Measurements from ENCODE around the gene WDR45B. TPM values are rescaled to one million over a fixed set of nuclear protein-coding genes. Genes with fewer than 3 reads are reported as not detected.

The WDR45B gene
- total RNA-seq, 1 experiment from 2014 or later, result 110 TPM

GRCh38 chr17:82674656-82675475 lies 26.6 kb upstream of the WDR45B start:
- Histone ChIP-seq H3K56ac (ENCODE audit: insufficient read length, low read depth, low read length) (no peak overlapping the region), H2BK15ac (ENCODE audit: low read depth, low read length) (no peak overlapping the region), H3K23ac (ENCODE audit: insufficient read length, low read depth, low read length) (no peak overlapping the region), H3K18ac (ENCODE audit: insufficient read length, low read depth, low read length) (no peak overlapping the region), H2BK12ac (ENCODE audit: insufficient read length, low read depth, low read length) (no peak overlapping the region), H2BK5ac (ENCODE audit: insufficient read length, low read length) (no peak overlapping the region), H4K5ac (ENCODE audit: insufficient read length, low read depth, low read length) (no peak overlapping the region), H3K79me1 (ENCODE audit: insufficient read depth, low read depth, low read length, poor library complexity, severe bottlenecking) (no peaks in the 10 kb centered on the region), H3K9me3 (ENCODE audit: control insufficient read depth, low read depth, low read length) (no peaks in the 10 kb centered on the region), H3K14ac (ENCODE audit: insufficient read depth, low read length) (no peak overlapping the region), H3K4ac (ENCODE audit: low read depth, low read length) (no peak overlapping the region), H4K91ac (ENCODE audit: insufficient read length, low read depth, low read length) (no peak overlapping the region), H3K23me2 (ENCODE audit: insufficient read length, low read depth, low read length, poor library complexity, severe bottlenecking) (no peaks in the 10 kb centered on the region), H3K4me2 (ENCODE audit: insufficient read depth, insufficient read length, low read length) (no peak overlapping the region), H3K4me1 (ENCODE audit: insufficient read depth, low read length) (no peaks in the 10 kb centered on the region), H3K79me2 (ENCODE audit: insufficient read depth, low read length) (no peaks in the 10 kb centered on the region; the same call in 1 of the 2 replicates), H4K20me1 (ENCODE audit: control insufficient read depth, insufficient read depth, insufficient read length) (no peaks in the 10 kb centered on the region), H2AK5ac (ENCODE audit: insufficient read length, low read length) (no peak overlapping the region), H3T11ph (ENCODE audit: low read length) (no peak overlapping the region), H2BK20ac (ENCODE audit: low read depth, low read length, poor library complexity, severe bottlenecking) (no peak overlapping the region), H4K8ac (replicated peaks; ENCODE audit: insufficient read length, low read depth, low read length) (no peak overlapping the region), H2BK120ac (ENCODE audit: low read depth, low read length, poor library complexity, severe bottlenecking) (no peak overlapping the region), H3K9ac (ENCODE audit: extremely low read depth, insufficient read length, low read length) (no peak overlapping the region), H3K27ac (ENCODE audit: insufficient read length, low read depth, low read length) (no peak overlapping the region), H3K27me3 (ENCODE audit: insufficient read depth, low read length) (no peaks in the 10 kb centered on the region), H2AFZ (ENCODE audit: low read length) (no peak overlapping the region)
- Mint-ChIP-seq H3K27me3 (ENCODE audit: low read depth) (no peaks in the 10 kb centered on the region; the same call in 1 of the 2 replicates), H3K9me3 (peaks cover 0 to 3% of the 10 kb centered on the region in 2 experiments; a peak in 1 of 5 replicates), H3K4me3 (no peak overlapping the region), H3K4me1 (no peaks in the 10 kb centered on the region), H3K27ac (no peak overlapping the region), H3K36me3 (ENCODE audit: insufficient read depth in 1 of 3, low read depth in 3 of 3) (no peaks in the 10 kb centered on the region)
- TF ChIP-seq CTCF (conservative IDR thresholded peaks at IDR 0.05), result no peak
- no peak for DNase-seq
- no CpG with 5 or more reads among the region's 20 CpGs for WGBS (ENCODE audit: extremely low coverage, insufficient read length, low lambda C conversion rate)
